Thyroid gland (tissue), 4 donors: ENCODE results near the gene GNA15.

Experiments
- POLR2A ChIP-seq, 2 donors: fragments of 450-650 bp; IDR thresholded peaks; one replicate each; pipeline ENCODE4 v1.6.1; 2017; ENCODE audit warnings: antibody characterized with exemption in 2 of 2, mild to moderate bottlenecking in 2 of 2, moderate library complexity in 1 of 2
- TF ChIP-seq, protein P1 (sequence below), 6 experiments: fragments of 200-600 bp in 3 of 6; fragments of 450-650 bp in 3 of 6; sonication (generic) in 3 of 6; IDR thresholded peaks; one replicate each; pipeline ENCODE4 v1.5.1; 2016 to 2019; ENCODE audit warnings: antibody characterized with exemption in 6 of 6, mild to moderate bottlenecking in 2 of 6, inconsistent platforms in 1 of 6, moderate library complexity in 1 of 6

DNA sequence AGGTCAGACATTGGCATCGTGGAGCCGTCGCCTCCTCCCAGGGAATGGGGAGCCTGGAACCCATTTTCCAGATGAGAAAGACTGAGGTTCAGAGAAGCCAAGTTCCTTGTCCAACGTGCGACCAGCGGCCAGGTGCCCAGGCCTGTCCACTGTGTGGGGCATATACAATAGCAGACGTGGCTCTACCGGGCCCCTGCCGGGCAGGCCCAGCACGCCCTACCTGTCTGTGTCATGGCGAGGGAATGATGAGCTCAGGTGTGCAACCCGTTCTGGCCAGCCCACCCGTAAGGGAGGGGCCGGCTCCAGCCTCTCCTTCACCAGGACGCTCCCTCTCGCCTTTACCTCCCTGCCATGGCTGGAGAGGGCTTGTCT lies 837 bp downstream of the GNA15 start:
- TF ChIP-seq POLR2A (IDR thresholded peaks at IDR 0.05) = no peak
- TF ChIP-seq, protein P1, sequence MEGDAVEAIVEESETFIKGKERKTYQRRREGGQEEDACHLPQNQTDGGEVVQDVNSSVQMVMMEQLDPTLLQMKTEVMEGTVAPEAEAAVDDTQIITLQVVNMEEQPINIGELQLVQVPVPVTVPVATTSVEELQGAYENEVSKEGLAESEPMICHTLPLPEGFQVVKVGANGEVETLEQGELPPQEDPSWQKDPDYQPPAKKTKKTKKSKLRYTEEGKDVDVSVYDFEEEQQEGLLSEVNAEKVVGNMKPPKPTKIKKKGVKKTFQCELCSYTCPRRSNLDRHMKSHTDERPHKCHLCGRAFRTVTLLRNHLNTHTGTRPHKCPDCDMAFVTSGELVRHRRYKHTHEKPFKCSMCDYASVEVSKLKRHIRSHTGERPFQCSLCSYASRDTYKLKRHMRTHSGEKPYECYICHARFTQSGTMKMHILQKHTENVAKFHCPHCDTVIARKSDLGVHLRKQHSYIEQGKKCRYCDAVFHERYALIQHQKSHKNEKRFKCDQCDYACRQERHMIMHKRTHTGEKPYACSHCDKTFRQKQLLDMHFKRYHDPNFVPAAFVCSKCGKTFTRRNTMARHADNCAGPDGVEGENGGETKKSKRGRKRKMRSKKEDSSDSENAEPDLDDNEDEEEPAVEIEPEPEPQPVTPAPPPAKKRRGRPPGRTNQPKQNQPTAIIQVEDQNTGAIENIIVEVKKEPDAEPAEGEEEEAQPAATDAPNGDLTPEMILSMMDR (IDR thresholded peaks at IDR 0.05) = no peak
